NB4 (cell line): ENCODE results near the gene FAAP20.

Experiments
- DNase-seq: peaks from one replicate; pipeline ENCODE4 v3.0.0; 2010; ENCODE audit warnings: low read depth
- H3K4me3 ChIP-seq: one replicate; pipeline ENCODE4 v1.5.1; 2011; ENCODE audit warnings: mild to moderate bottlenecking, low read depth, low read length, moderate library complexity
- MYC ChIP-seq: IDR thresholded peaks from 2 replicates; pipeline ENCODE4 v1.6.1; 2011; ENCODE audit warnings: low read depth, low read length
- POLR2A ChIP-seq: IDR thresholded peaks from 2 replicates; pipeline ENCODE4 v1.6.1; 2011; ENCODE audit warnings: mild to moderate bottlenecking; ENCODE audit not compliant: insufficient read length; ENCODE audit errors: extremely low read depth
- TF ChIP-seq, protein P1 (sequence below): IDR thresholded peaks from 2 replicates; pipeline ENCODE4 v1.6.1; 2011; ENCODE audit warnings: low read depth, low read length
- TF ChIP-seq, protein P2 (sequence below): IDR thresholded peaks from one replicate; pipeline ENCODE4 v1.5.1; 2012; ENCODE audit warnings: low read depth, low read length

Gene FAAP20

DNA sequence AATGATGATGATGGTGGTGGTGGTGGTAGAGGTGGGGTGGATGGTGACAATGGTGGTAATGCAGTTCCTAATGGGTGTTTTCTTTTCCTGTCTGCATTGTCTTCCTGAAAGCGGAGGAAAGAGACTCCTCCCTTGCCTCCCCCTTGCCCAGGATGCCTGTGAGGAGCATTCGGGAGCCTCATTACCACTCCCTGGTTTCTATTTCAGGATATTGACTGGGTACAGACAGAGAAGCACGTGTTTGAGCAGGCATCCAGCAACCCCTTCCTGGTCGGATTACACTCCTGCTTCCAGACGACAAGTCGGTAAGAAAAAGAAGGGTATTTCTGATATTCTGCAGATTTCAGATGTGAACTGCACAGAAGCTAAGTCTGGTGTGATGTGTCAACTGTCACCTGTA, 38.8 kb downstream of the FAAP20 start:
- no peak overlapping the region for H3K4me3 ChIP-seq
- no peak for DNase-seq
- TF ChIP-seq MYC (no peak), POLR2A (no peak)
- TF ChIP-seq, protein P1, sequence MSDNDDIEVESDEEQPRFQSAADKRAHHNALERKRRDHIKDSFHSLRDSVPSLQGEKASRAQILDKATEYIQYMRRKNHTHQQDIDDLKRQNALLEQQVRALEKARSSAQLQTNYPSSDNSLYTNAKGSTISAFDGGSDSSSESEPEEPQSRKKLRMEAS: no peak
- TF ChIP-seq, protein P2, sequence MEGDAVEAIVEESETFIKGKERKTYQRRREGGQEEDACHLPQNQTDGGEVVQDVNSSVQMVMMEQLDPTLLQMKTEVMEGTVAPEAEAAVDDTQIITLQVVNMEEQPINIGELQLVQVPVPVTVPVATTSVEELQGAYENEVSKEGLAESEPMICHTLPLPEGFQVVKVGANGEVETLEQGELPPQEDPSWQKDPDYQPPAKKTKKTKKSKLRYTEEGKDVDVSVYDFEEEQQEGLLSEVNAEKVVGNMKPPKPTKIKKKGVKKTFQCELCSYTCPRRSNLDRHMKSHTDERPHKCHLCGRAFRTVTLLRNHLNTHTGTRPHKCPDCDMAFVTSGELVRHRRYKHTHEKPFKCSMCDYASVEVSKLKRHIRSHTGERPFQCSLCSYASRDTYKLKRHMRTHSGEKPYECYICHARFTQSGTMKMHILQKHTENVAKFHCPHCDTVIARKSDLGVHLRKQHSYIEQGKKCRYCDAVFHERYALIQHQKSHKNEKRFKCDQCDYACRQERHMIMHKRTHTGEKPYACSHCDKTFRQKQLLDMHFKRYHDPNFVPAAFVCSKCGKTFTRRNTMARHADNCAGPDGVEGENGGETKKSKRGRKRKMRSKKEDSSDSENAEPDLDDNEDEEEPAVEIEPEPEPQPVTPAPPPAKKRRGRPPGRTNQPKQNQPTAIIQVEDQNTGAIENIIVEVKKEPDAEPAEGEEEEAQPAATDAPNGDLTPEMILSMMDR: no peak

DNA sequence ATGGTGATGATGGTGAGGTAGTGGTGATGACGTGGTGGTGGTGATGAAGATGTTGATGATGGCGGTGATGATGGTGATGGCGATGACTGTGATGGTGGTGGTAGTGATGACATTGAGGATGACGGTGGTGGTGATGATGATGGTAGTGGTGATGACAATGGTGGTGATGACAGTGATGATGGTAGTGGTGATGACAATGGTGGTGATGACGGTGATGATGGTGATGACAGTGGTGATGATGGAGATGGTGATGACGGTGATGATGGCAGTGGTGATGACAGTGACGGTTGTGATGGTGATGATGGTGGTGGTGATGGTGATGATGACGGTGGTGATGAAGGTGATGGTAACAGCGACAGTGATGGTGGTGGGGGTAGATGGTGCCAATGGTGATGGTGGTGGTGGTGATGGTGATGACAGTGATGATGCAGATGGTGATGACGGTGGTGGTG, 39.4 kb downstream of the FAAP20 start:
- TF ChIP-seq MYC (no peak), POLR2A (no peak)
- TF ChIP-seq, protein P1: no peak
- TF ChIP-seq, protein P2: no peak
- H3K4me3 ChIP-seq: no peak overlapping the region
- no peak for DNase-seq

DNA sequence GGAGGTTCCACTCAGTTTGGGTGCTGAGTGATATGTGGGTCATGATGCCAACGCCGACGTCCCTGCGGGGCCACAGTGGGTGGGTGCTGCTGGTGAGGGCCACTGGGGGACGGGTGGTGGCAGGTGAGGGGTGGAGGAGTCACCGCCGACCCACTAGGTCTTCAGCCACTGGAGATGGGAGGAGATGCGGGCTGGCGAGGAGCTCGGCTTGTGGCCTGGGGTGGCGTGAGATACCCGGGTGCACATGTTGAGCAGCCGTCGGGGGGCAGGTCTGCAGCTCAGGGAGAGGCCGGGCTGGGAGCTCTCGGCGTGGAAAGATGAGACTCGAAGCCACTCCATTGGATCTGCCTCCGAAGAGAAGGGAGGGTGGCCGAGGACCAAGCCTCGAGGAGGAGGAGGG, 40.5 kb downstream of the FAAP20 start:
- DNase-seq: no peak
- TF ChIP-seq, protein P1: no peak
- no peak for TF ChIP-seq POLR2A
- TF ChIP-seq, protein P2: no peak
- TF ChIP-seq MYC: no peak
- H3K4me3 ChIP-seq: no peak overlapping the region

DNA sequence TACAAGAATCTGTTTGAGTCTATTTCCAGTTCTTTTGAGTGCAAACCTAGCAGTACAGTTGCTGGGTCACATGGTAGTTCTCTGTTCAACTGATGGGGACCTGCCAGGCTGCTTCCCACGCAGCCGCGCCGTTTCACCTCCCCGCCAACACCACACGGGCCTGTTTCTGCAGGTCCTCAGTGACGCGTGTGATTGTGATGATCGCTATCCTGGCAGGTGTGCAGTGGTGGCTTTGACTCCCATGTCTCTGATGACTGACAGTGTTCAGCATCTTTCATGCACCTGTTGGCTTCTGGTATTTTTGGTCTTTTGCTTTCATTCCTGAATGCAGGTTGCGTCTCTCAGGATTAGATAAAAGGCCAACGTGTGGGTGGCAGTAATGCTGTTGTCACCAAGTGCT, 41.6 kb downstream of the FAAP20 start:
- TF ChIP-seq, protein P1: no peak
- TF ChIP-seq, protein P2: no peak
- TF ChIP-seq MYC (no peak), POLR2A (no peak)
- H3K4me3 ChIP-seq: no peak overlapping the region
- DNase-seq: no peak

DNA sequence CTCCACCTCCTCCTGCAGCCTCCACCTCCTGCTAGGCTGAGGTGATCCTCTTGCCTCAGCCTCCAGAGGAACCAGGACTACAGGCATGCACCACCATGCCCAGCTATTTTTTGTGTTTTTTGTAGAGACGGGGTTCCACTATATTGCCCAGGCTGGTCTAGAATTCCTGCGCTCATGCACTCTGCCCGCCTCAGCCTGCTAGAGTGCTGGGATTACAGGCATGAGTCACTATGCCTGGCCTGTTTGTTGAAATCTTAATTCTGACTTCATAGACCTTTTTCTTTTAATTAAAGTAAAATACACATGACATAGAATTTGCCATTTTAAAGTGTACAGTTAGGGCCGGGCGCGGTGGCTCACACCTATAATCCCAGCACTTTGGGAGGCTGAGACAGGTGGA, 42.7 kb downstream of the FAAP20 start:
- peak overlapping the region; percentile 1 for H3K4me3 ChIP-seq
- TF ChIP-seq POLR2A: no peak
- TF ChIP-seq, protein P1: no peak

DNA sequence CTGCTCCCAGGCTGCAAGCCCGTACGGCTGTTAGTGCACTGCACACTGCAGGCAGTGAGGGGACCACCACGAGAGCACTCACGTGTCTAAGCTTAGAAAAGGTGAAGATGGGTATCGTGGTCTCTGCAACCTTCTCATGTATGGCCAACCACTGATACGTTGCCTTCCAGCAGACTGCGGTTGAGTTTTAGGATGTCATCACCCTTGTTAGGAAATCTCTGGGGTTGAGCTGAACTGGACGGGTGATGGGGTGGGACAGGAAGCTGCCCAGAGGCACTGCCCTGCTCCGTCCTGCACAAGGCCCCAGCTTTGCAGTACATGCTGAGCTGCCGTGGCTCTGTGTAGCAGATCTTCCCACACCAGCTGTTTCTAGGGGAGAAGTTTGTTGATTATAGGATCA, 43.3 kb downstream of the FAAP20 start:
- peak overlapping the region; percentile 28 for H3K4me3 ChIP-seq
- DNase-seq: peak; percentile 99
- TF ChIP-seq MYC (peak; percentile 82), POLR2A (no peak)
- TF ChIP-seq, protein P1: peak; percentile 90
- TF ChIP-seq, protein P2: no peak

More for the DNA sequence above, 42.7 kb downstream of the FAAP20 start:
- no peak for DNase-seq
